HG02610 (cell line): Measurements from ENCODE around the gene MAP3K10.

ENCODE experiments used
- ATAC-seq: cut with Tn5 transposase; IDR thresholded peaks from one replicate; pipeline ENCODE4 v1.9.1; 2021; ENCODE audit warnings: mild to moderate bottlenecking, moderate library complexity; ENCODE audit not compliant: unreplicated experiment

MAP3K10 gene

GRCh38 chr19:40232479-40232878, 41.3 kb downstream of the MAP3K10 start:
- no peak for ATAC-seq

DNA sequence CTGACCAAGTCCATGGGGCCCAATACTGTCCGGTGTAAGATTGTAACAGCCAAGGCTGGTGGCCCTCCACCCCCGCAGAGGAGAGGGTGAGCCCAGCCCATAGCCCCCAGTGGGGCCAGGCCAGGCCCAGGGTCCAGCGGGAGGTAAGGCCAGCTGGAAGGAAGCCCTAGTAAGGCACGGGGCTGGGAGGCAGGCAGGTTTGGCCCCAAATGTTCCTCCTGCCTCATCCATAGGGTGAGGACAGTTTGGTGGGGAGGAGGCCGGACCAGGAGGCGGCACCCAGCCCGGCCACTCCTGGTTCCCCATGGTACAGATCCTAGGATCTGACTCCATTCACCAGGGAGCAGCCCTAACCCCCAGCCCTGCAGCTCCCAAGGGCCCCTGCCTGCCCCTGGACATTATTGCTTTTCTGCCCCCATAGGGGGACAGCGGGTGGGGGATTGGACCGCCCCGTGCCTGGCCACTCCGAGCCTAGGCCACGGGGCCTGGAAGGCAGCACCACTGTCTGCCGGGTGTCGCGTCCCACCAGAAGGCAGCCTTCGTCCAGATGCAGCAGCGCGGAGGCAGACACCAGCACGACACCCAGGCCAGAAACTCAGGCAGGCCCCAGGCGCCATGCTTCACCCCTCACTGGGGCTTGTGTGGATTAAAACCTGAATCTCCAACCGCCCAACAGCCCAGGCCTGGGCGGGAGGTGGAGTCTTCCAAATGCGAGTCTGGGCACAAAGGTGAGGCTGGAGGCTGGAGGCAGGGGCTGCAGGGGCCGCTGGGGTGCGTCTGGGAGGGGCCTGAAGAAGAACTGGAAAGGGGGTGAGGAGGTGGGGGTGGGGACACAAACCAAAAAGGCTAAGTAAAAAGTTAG, 42.0 kb downstream of the MAP3K10 start:
- ATAC-seq, result no peak

DNA sequence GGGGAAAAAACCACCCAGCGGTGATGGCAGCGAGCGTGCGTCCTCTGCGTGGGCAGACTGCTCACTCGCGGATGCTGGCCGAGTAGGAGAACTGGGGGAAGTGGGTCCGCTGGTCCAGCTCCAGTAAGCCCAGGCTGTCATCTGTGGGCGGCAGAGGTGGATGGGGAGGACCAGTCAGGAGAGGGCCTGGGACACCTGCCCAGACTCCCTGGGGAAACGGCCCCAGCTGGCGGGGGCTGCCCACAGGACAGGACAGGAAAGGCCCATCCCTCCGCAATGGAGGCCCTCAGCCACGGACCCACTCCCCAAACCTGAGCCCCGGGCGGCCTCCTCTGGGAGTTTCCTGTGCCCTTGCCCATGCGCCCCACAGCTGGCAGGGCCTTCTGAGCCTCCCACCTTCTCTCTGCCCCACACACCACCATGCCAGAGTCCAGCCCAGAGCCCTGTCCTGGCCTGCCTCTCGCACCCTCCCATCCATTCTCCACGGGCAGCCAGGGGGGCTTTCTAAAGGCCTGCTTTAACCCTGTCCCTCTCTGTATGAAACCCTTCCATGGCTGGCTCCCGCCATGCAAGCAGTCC, 42.7 kb downstream of the MAP3K10 start:
- no peak for ATAC-seq

- no peak for ATAC-seq
Observed at GRCh38 chr19:40234429-40235237, 43.4 kb downstream of the MAP3K10 start.

DNA sequence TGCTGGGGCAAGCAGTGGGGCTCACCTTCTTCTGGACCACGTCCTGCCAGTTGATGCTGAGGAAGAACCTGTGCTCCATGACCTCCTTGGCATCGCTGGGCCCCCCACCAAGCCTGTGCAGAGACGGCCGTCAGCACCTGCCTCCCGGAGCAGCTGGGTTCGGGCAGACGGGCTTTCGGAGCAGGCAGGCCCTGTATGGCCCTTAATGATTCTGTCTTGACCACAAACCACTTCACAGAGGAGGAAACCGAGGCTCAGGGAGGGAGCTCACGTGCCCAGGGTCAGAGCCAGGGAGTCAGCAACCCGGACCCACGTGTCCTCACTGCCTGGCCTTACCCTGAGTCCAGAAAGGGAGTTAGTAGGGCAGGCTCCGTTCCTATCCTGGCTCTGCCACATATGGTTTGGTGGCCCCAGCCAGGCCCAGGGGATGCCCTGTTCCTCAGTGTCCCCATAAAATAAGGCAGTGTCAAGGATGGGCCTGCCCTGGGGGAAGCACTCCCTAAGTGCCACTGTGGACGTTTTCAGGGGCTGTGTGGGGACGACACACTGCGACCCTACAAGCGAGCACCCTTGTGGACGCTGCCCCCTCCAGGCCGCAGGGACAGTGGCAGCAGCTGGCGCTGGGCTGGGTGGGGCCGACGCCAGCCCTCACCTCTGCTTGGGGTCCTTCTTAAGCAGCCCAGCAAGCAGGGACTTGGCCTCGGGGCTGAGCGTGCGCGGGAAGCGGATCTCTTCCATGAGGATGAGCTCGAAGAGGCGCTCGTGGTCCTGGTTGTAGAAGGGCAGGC, 44.2 kb downstream of the MAP3K10 start:
- no peak for ATAC-seq

DNA sequence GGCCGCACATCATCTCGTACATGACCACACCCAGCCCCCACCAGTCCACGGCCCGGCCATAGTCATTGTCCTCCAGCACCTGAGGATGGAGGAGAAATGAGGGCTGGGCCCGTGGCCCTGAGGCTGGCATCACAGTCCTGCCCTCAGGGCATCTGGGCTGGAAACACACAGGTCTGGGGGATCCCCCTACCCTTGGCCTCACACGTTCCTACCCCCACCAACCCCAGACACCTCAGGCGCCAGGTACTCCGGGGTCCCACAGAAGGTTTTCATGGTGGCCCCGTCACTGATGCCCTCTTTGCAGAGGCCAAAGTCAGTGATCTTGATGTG, 44.8 kb downstream of the MAP3K10 start:
- no peak for ATAC-seq

DNA sequence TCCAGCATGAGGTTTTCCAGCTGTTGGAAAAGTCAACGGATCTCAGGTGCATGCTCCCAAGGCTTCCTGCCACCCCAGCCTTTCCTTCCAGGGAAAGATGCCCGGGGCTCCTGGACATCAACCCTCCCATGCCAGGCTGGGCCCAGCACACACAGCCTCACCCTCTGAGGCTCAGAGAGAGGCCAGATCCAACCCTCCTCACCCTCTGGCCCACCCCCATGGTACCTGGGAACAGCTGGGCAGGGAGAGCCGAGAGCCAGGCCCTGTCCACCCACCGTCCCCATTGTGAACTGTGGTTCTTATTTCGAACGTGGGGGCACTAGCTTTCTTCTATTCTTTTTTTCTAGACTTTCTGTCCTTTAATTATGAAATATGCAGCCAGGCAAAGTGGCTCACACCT, 45.1 kb downstream of the MAP3K10 start:
- ATAC-seq, result no peak

GRCh38 chr19:40237791-40238190, 46.6 kb downstream of the MAP3K10 start:
- ATAC-seq, result no peak

DNA sequence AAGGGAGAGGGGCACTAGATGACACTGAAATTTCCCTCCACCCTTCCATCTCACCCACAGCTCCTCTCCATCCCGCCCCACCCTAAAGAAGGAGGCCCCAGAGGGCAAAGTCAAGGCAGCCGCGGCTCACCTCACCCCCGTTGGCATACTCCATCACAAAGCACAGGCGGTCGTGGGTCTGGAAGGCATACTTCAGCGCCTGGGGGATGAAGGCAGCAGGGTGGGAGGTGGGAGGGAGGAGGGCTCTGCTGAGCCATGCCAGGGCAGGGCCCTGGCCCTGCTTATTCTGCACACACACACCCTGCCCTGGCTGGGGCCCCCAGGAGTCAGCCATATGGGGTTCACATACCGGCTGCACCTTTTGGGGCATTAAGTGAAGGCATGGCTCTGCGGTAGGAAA, 47.5 kb downstream of the MAP3K10 start:
- no peak for ATAC-seq

DNA sequence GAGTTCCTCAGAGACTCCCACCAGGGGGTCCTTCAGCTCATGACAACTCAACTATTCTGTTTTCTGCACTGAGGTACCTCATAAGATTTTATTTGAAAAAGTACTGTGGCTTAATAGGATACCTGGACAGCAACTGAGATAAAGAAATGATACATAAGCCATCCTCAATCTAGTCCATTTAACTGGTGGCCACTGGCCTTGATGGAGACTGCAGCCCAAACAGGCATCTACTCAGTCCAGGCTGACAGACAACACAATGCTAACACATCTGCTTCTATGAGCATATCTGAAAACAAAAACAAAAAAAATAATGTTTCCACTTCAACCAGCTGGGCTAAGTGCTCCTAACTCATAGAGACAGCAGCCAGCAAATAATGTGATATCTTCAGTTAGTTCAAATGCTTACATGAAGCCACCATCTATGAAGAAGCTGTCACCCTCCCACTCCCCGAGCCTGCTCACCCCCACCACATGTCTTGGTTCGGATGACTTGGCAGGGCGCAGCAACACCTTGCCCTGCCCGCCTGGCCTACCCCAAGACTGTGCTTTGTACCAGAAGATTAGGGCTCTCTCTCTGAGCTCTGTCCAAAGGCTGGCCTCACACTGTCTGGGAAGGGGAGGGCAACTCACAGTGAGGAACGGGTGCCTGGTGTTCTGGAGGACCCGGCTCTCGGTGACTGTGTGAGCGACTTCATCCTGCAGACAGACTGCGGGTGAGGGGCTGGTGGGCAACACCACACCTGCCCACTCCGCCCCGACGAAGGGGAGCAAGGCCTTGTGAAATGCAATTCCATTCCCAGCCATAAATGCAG, 48.4 kb downstream of the MAP3K10 start:
- no peak for ATAC-seq

- ATAC-seq, result no peak
Observed at GRCh38 chr19:40240332-40240731, 49.1 kb downstream of the MAP3K10 start.

DNA sequence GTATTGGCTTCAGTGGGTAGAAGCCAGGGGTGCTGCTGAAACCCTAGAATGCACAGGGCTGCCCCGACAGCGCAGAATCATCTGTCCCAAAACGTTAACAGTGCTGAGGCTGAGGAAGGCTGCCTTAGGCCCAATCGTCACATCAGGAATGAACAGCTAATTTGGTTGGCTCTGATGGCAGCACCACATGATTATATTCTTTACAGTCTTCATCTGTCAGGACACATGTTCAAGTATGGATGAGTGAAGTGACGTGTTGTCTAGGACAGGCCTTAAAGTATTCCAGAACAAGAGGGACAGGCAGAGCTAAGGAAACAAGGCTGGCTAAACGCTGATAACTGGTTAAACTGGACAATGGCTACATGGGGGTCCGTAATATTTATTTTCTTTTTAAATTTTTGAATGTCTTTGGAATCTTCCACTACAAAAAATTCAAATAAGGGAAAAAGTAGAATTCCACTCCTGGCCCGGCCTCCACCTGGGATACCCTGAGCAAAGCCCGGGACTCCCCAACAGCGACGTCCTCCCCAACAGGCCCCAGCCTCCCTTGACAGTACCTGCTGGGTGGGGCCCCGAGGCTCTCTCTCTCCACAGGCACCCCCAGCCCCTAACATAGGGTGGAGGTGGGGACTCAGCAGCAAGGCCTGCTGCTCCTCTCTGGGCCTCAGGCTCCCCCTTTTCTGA, 50.0 kb downstream of the MAP3K10 start:
- ATAC-seq, result no peak

GRCh38 chr19:40241809-40242384, 50.7 kb downstream of the MAP3K10 start:
- no peak for ATAC-seq

GRCh38 chr19:40242480-40242879, 51.3 kb downstream of the MAP3K10 start:
- ATAC-seq, result no peak

DNA sequence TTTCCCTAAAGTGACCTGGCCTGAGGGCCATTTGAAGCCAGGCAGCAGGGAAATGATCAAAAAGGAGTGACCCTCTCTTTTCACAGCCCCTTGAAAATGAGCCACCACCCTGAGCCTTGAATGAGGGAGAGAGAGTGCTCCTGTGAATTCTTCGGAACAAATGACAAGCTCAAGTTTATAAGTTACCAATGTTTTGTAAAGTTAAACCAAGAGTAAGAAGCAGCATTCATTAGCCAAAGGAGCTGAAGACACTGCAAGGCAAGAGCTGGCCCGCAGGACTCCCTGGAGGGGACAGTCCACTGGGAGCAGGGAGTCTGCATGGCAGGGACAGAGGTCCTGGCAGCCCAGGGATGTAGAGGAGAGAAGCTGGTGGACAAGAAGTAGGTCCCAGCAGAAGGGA, 52.0 kb downstream of the MAP3K10 start:
- no peak for ATAC-seq

DNA sequence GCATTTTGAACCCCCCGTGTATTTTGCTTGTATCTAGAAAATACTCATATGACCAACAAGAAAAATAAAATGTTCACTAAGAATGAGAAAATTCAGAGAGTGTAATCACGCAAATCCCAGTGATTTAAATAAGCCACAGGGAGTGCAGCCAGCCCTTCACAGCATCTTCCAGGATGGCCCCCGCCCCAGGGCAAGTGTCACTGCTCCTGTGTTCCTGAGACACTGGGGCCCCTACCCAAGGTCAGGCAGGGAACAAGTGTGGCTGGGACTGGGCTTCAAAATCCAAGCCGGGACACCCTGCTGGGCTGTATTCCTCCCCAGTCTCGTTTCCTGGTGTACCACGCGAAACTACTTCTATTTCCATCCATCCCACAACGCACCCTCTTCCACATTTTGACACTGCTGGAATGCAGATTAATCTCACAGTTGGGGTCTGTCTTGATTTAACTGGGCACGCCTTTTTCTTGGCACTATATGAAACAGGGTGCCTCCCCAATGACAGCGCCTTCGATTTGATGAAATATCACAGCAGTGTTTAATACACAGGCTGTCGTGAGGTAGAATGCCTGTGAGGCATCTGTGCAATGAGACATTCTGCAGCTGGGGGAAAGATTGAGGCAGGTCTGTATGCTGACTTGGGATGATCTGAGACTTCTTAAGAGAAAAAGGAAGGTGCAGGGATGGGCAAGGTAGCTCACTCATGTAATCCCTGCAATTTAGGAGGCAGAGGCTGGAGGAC, 53.5 kb downstream of the MAP3K10 start:
- no peak for ATAC-seq

- no peak for ATAC-seq
Observed at GRCh38 chr19:40245506-40246128, 54.4 kb downstream of the MAP3K10 start.
